IPS DF 19.7 (cell line): ENCODE results near the gene PCDH9.

Experiments
- DNase-seq: peaks from one replicate; pipeline ENCODE4 v3.0.0-alpha.2; 2013; ENCODE audit warnings: low read depth, low spot score

Gene PCDH9

DNA sequence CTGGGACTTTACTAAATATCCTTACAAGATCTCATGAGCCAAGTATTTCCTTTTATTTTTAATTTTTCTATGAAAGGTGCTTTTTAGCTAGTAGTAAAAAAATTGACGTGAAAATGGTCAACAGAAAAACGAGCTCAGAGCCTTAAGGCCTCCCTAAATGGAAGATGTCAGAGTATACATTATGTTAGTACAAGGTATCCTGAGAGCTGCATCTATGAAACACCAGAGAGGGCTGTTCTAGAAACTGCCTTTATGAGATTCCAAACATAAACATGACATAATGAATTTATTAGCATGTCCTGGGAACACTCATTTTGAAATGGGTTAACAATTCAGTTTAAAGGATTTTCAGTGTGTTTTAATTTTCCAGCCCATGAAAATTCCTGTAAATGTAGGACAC is 146.6 kb downstream of the PCDH9 start:
- DNase-seq, result no peak

DNA sequence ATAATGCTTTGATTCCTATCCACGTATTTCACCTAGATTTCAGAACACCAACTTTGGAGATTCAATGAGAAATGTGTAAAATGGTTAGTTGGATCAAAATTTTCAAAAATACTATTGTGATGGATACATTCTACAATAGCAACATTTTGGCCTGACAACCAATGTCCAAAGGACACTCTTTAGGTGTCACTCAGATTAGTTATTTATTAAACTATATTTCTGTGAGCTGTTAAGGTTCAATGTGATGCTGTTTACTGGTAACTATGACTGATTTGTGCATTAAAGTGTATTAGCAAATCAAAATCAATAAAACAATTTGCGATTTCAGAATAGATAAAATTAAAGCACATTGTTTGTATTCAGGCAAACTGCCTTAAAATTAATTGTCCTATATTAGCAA is 149.8 kb downstream of the PCDH9 start:
- no peak for DNase-seq

DNA sequence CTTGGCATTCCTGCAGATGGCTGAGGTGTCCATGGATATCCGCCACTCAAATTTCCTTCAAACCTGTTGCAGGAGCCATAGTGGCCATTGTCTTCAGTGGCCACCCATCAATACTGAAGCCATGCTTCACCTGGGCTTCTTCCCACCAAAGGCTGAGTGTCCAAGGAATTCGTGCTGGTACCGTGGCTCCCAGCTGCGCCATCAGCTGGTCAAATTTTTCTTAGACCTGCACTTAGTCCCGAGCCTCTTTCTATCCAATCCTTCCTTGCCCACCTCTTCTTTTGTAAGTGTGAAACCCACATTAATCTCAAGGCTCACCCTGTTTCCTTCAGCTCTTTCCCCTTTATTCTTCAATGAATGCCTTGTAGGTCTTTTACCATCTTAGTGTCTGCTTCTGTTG is 152.1 kb downstream of the PCDH9 start:
- DNase-seq, result no peak

DNA sequence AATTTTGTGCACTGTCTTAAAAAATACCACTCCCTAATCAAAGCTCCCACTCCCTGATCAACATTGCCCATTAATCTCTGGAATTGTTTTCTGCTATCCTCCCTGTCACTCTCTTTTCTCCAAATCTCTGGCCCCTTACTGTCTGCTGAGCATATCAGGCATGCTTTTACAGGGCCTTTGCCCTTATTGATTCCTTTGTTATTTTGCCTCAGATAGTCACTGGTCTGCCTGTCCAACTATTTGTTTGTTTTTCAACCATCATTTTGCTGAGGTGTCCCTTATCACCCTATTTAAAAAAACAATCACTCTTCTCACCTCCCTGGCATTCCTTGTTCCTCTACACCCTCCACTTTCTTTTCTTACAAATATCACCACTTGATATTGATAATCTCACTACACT is 153.0 kb downstream of the PCDH9 start:
- DNase-seq, result no peak

DNA sequence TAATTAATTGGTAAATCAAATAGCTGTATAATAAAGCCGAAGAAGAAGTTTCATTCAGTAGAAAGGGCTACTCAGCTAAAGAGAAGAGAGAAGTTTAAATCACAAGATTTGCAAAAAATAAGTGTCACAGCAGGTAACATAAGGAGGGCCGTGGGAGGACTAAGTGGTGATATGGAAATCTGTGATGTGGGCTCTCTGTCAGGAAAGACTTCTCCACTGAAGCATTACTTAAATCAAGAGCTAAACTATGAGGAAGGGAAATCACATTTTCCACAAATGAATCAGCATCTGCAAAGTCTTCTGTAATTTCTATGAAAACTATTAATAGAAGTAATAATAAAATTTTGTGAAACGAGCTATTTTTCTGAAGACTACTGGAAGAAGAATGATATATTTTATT is 153.8 kb downstream of the PCDH9 start:
- DNase-seq, result no peak

DNA sequence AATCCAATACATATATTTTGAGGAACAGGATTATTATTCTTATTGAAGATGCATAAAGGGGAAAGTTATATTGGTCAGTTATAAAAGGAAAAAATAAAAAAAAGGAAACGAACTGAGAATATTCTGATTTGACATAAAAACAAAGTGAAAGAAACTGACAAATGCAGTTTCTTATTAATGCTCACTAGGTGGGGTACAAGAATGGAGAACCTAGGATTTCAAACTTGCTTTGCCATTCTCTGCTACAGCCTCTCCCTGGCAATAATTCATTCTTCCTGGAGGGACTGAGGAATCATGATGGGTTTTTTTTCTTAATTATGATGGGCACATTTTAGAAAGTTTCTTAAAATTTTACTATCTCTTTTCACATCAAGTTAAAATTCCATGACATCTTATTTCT is 154.9 kb downstream of the PCDH9 start:
- DNase-seq, result no peak

DNA sequence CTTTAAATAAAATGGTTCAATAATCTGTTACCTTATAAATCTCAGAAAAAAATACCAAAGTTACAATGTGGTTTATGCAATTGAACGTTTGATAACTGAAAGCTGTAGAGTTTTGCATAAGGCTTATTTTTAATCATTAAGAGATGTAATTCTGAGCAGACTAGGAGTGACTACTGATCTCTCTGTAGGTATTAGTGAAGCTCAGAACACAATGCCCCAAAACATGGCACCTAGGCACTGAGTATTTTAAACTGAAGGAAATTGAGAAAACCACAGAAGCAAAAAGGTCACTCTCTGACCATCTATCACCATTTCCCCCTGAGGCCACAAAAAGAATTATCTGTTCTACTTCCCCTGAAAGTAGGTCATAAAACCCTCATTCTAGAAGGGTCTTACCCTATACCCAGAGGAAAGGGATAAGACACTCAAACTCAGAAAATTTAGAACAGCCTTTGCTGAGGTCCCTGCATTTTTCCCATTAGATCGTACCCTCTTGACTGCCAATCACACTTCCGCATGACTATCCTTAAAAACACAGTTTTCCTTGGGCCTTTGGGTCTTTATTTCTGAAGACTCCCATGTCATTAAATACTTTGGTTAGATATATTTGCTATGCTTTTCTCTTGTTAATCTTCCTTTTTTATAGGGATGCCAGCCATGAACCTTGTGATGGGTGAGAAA is 158.1 kb downstream of the PCDH9 start:
- DNase-seq, result no peak

DNA sequence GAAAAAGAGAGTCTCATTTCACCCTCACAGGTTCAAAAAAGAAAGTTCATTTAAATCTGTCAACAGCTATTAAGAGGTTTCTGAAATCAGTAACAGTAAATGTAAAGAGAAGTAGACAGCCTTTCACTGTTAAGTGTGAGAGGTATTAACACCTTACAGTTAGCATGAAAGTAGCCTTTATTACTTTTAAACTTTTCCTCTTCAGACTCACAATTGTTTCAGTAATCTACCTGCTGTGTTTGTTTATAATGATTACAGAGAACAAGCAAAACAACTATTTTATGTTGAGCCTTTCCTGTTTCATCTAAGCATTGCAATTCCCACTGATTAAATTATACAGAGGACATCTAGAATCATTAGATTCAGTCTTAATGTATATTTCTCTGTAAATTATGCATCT is 159.8 kb downstream of the PCDH9 start:
- no peak for DNase-seq

DNA sequence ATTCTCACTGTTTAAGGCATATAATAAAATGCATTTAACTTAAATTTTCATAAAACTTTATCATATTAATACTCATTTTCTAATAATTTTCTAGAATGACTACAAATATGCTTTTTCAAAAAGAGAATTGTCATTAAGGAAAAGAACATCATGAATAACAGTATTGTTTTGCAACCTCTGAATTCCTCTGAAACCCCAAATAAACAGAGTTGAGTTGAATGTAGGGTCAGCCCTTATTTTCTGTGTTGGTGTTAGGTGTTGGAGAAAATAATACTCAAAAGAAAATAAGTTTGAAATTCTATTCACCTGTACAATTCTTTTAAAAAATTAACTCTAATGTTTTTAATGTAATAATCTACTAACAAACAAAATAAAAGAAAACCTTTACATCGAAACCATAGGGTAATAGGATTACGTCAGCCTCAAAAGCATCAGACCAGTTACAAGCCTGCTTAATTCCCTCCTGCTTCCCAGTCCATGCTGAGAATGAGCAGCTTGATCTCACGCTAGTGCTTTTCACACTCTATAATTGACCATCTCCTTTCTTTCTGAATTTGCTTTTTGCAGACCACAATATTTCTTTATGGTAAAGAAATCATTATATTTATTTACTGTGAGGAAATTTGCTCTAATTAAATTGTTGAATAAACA is 160.9 kb downstream of the PCDH9 start:
- no peak for DNase-seq

DNA sequence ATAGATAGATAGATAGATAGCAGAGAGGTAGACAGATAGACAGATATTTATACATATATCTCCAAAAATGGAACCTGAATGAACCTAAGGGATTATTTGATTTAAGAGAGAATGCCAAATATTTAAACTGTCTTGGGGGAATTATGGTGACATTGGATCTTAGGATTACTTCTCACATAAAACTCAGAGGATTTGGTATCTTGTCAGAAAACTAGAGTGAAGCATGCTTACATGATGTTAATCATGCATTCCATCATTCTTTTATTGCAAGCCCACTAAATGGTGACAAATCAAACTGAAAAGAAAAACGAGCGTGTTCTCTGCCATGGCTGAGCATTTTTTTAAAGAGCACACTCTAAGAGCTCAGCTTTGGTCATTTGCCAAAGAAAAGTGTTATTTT is 165.2 kb downstream of the PCDH9 start:
- no peak for DNase-seq

DNA sequence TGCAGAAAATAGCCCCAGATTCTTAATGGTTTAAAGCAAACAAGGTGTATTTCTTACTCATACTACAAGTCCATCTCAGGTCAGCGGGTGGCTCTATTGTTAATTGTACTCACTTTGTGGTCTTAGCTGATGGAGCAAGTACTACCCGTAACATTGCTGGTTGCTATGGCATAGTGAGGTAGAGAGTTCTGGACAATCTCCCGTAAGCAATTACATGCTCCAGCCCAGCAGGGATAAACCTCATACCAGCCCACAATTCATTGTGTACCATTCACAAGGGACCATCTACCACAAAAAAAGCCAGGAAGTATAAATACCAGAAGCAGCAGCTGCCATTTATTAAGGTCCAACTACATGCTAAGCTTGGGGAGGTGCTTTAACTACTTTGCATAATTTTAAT is 167.1 kb downstream of the PCDH9 start:
- DNase-seq, result no peak

DNA sequence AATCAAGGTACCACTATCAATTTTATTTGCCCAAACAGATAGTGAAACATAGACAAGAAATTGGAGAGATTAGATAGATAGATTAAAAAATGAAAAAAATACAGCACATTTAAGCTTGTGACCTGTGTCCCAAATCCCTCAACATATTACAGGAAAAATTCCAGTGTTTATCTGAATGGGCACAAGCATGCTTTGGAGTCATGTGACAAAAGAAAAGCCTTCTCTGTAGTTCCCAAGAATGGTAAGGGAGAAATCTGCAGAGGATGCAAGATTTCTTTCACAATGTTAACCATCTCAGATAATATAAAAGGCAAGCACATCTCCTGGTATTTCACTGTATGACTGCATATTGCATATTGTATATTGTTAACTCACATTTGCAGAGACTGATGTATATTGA is 168.0 kb downstream of the PCDH9 start:
- no peak for DNase-seq

DNA sequence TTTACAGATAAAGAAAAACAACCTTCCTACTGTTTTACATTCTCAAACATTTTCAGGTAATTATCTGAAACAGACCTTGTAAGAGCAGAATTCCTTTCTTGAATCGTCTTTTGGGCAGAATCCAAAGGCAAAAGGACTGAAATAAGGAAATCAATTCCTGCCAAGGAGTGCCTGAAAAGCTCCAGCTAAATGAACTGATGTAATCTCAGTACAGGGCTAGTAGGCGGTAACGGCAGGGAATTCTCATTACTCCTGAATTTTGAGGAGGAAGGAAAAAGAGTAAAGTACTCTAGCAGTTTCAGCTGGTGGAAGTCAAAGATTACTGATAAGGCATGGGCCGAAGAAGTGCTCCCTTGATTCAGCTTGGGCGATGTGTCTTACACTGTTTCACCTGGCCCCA is 168.4 kb downstream of the PCDH9 start:
- DNase-seq, result no peak

DNA sequence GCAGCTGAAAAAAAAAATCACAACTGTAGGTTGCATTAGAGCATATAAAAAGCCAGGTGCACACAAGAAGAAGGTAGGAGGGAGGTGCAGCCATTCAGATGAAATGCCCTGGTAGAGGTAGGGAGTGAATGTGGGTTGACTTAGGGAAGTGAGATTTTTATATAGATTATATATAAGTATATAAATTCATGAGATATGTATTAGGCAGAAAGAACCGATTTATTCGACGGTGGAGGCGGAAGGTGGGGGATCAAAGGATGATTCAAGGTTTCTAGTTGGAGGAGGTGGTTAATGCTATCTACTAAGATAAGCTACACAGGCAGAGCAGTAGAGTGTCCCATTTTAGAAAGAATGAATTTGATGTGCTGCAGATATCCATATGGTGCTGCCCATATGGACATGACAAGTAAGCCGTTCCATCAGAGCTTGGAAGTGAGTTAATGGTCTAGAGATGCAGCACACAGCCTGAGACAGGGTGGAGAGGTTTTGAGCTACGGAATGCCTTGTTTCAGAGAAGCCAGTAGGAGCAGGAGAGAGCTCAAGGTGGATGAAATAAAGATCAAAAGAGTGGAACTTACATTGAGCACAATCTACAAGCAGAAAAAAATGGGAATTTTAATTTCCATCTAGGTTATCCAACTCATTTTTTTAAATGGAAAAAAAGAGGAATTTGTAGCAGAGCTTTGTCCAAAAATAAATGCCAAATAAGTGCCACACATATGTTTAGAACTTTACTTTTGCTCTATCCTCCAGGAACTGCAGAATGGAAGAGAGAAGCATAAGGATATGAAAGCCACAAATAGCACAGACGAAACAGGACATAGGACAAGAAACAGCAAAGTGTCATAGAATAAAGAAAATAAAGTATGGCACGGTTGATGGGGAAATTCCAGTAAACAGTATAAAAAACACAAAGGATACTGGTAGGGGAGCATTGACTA is 177.3 kb downstream of the PCDH9 start:
- DNase-seq, result no peak

DNA sequence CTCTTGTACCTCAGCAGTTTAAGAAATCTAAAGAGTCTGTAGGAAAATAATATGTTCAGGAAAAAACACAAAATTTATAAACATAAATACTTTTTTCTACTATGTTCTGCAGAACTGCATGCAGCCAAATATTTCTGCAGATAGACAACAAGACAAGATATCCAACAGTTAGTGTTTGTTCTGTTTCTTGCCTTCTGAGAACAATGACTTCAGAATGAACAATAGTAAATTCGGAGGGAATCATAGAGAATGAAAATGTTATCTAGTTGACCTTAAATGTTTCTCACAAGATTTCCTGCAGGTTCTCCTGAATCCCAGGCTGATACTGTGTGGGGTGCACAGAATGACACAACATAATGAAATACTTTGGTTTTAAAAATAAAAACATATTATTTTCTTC is 180.4 kb downstream of the PCDH9 start:
- DNase-seq, result no peak

DNA sequence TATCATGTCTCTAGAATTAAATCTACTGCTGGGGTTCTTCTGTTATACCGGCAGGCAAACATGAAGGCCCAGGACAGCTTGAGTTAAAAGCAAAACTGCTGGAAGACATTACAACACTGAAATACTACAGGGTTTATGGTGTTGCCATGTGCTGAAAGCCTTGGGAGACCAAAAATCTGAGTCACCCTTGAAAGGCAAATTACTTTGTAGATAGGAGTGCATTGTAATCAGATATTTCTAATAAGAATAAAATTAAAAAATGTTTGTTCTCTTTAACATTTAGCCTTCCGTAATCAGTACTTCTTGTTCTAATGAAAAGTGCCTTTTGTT is 181.3 kb downstream of the PCDH9 start:
- DNase-seq, result no peak

DNA sequence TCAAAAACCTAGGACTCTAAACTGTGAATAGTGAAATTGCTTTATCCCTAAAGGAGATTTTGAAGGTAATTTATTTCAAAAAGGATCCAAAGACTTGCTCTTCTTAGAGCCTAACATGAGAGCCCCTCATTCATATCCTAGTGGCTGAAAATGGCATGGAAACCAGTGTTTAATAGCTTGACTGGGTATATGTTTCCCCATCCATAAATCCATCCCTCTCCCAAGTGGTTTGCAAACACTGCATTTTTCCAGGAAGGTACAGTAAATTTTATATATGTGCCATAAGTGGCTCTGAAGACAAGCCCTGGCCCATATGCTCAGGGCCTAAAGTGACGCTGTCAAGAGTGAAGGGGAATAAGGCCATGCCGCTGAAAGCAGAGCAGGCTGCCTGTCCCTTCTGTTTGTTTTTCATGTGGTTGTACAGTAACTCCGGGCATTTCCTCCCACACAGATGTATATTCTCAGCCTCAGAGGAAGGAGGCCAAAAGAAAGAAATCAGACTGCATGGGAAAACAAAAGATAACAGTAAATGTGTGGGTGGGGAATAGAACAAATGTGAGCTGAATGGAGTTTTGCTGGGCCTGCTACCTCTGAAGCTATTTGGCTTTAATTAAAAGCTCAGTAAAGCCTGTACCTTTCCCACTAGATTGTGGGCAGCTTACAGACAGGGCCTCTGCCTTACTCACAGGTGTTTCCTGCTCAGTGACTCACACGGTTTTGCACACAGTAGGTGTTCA is 181.9 kb downstream of the PCDH9 start:
- DNase-seq, result no peak

DNA sequence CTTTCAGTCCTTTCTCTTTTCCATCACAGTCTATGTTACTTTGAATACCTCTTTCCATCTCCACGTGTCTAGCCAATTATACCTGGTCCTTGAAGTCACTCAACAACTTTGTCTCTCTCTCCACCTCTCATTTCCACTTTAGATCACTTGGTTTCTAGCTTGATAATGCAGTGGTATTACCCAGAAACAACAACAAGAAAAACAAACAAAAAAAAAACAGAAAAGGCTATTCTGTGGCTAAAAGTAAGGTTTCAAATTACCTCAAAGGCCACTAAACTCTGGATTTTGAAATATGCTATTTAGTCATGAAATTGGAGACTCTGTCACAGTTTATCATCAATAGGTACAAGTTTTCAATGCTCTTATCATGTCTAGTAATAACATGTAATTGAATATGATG is 184.8 kb downstream of the PCDH9 start:
- no peak for DNase-seq

DNA sequence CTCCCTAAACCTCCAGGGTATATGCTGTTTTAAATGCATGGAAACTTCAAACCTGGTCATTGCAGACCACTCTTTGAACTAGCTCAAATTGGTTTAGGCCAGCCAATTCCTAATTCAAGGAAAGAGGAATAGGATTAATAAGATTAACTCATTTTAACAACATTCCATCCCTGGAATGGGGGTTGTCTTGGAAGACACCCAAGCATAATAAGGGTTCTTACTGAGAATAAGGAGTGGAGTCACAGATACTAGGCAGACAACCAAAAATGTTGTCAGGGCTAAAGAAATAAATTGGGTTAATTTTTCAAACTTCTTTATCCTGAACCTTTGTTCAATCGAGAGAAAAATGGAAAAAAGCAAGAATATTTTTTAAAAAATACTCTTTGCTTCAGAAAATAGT is 186.2 kb downstream of the PCDH9 start:
- no peak for DNase-seq

DNA sequence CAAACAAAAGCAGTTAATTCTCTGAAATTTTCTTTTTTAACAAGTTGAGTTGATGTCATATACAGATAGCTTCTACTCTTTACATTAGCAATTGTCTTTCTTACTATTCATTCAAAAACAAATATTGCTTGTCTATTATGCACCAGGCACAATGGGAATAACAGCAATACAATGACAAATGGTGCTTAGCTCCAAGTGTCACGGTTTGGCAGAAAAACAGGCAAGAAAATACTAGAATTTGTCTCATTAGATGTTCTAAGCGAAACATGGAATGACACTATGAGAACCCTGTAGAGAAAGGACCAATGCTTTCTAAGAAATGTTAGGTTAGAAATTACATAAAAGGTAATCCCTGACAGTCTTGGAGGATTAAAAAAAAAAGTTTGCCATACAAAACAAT is 187.6 kb downstream of the PCDH9 start:
- DNase-seq, result no peak

DNA sequence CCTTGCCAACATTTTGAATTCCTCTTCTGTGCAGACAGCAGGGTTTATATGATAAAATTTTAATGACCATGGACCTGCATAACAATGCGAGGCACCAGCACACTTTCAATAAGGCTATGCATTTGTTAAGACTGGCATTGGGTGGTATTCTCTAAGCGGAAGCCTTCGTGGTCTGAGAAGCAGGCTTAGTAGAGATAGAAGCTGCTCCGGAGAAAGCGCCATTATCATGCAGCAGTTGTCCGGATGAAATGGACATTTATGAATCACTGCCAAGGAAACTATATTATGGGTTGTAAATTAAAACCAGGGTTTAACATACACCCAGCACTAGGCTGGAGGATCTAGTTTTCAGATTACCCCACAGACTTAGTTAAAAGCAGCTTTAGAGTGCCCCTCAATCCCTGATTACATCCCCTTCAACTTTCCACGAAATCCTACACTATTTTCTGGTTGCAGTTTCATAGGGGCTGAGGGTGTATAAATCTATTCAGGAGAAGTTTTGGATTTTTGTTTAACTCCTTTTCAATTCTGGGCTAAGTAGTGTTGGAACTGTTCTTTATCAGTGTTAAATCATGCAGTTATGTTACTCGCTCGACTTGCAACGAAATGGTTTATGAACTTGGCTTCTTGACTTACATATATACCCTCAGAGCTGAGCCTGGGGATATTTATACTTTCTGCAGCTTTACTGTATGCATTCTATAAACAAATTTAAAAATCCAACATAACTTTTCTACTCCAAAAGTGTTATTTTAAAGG is 193.3 kb downstream of the PCDH9 start:
- no peak for DNase-seq
